HCT116 (cell line): ENCODE measurements around the gene TRPM4. TPM values are rescaled to one million over a fixed set of nuclear protein-coding genes. Genes with fewer than 3 reads are reported as not detected.

ENCODE experiments used
- ATAC-seq: fragments of 200-7000 bp; cut with Tn5 transposase; 2 replicates; pipeline ENCODE4 v1.9.1; 2020; ENCODE audit warnings: mild to moderate bottlenecking, moderate library complexity
- BruUV-seq: library from RNA; stranded (reverse); fragments of 400-500 nt; replicated peaks from 2 replicates; lab custom pipeline; 2021; lab: Mats Ljungman, UMichigan
- CTCF ChIA-PET: fragments of 300-600 bp; sonication (Branson Sonifier 250); formaldehyde crosslinking; loops from one replicate; lab custom pipeline; 2021; ENCODE audit warnings: antibody characterized with exemption; lab: Charles Lee
- POLR2A ChIA-PET: fragments of 300-600, 350-600 bp; sonication (Branson Sonifier 250); formaldehyde crosslinking; loops from one replicate; lab custom pipeline; 2021; ENCODE audit warnings: antibody characterized with exemption; lab: Charles Lee
- RAD21 ChIA-PET, 2 experiments: fragments of 300-600 bp; sonication (Branson Sonifier 250); formaldehyde crosslinking; loops; one replicate each; lab custom pipeline; 2023; ENCODE audit warnings: low total read pairs in 2 of 2; ENCODE audit not compliant: uncharacterized antibody in 2 of 2, unreplicated experiment in 2 of 2, low non-redundant PET in 1 of 2; lab: Charles Lee
- DNase-seq: peaks from one replicate; pipeline ENCODE4 v3.0.0-alpha.2; 2010; ENCODE audit warnings: low read depth, low spot score
- H2AFZ ChIP-seq: fragments of 200-600 bp; shearing (Covaris generic), sonication (generic); 2 replicates; pipeline ENCODE4 v1.6.1; 2017; ENCODE audit warnings: low read depth, mixed run types, mixed read lengths, antibody characterized with exemption, low read length; ENCODE audit not compliant: poor library complexity, severe bottlenecking
- H3K27ac ChIP-seq: 2 replicates; pipeline ENCODE4 v1.5.1; 2012; ENCODE audit warnings: low read depth, low read length
- H3K27me3 ChIP-seq: fragments of 200-600 bp; sonication (generic); 2 replicates; pipeline ENCODE4 v1.6.1; 2016; ENCODE audit warnings: mixed run types, low read length, mixed read lengths; ENCODE audit not compliant: insufficient read depth
- H3K36me3 ChIP-seq, 2 experiments: fragments of 200-500 bp in 1 of 2; fragments of 200-600 bp in 1 of 2; sonication (Bioruptor generic) in 1 of 2; sonication (generic) in 1 of 2; 2 replicates each; pipeline versions ENCODE4 v1.5.1 to v1.6.1; 2014 to 2016; ENCODE audit warnings: low read length in 2 of 2, inconsistent platforms in 1 of 2, mixed read lengths in 1 of 2, mixed run types in 1 of 2; ENCODE audit not compliant: insufficient read depth in 2 of 2, control insufficient read depth in 1 of 2
- H3K4me1 ChIP-seq, 2 experiments: fragments of 200-600 bp in 1 of 2; sonication (generic) in 1 of 2; 2 replicates each; pipeline versions ENCODE4 v1.5.1 to v1.6.1; 2012 to 2017; ENCODE audit warnings: low read length in 2 of 2, inconsistent platforms in 1 of 2, mild to moderate bottlenecking in 1 of 2, mixed read lengths in 1 of 2, mixed run types in 1 of 2, moderate library complexity in 1 of 2; ENCODE audit not compliant: insufficient read depth in 2 of 2, control insufficient read depth in 1 of 2
- H3K4me2 ChIP-seq: fragments of 200-600 bp; sonication (generic); 2 replicates; pipeline ENCODE4 v1.6.1; 2017; ENCODE audit warnings: mixed run types, low read length, mixed read lengths
- H3K4me3 ChIP-seq, 2 experiments: fragments of 200-600 bp in 1 of 2; sonication (generic) in 1 of 2; replicated peaks in 1 of 2; 2 replicates each; pipeline ENCODE4 v1.5.1; 2011 to 2016; ENCODE audit warnings: low read length in 2 of 2, control low read depth in 1 of 2, low read depth in 1 of 2, mild to moderate bottlenecking in 1 of 2, mixed read lengths in 1 of 2, mixed run types in 1 of 2
- H3K79me2 ChIP-seq: fragments of 200-600 bp; sonication (generic); 2 replicates; pipeline ENCODE4 v1.6.1; 2017; ENCODE audit warnings: mild to moderate bottlenecking, mixed run types, low read length, moderate library complexity, mixed read lengths; ENCODE audit not compliant: insufficient read depth
- H3K9ac ChIP-seq: fragments of 200-600 bp; sonication (generic); 2 replicates; pipeline ENCODE4 v1.6.1; 2016; ENCODE audit warnings: low read length, mixed read lengths
- H3K9me2 ChIP-seq: fragments of 200-600 bp; sonication (generic), shearing (Covaris generic); 2 replicates; pipeline ENCODE4 v1.6.1; 2017; ENCODE audit warnings: mixed run types, mild to moderate bottlenecking, moderate library complexity; ENCODE audit not compliant: insufficient read depth
- H3K9me3 ChIP-seq, 2 experiments: fragments of 200-500 bp in 1 of 2; fragments of 200-600 bp in 1 of 2; sonication (Bioruptor generic) in 1 of 2; sonication (generic) in 1 of 2; 2 replicates each; pipeline ENCODE4 v1.6.1; 2014 to 2017; ENCODE audit warnings: low read length in 2 of 2, mixed read lengths in 2 of 2, inconsistent platforms in 1 of 2, low read depth in 1 of 2, mild to moderate bottlenecking in 1 of 2, mixed run types in 1 of 2, moderate library complexity in 1 of 2; ENCODE audit not compliant: control insufficient read depth in 1 of 2, insufficient read depth in 1 of 2
- H4K20me1 ChIP-seq: fragments of 200-600 bp; sonication (generic), shearing (Covaris generic); 2 replicates; pipeline ENCODE4 v1.6.1; 2017; ENCODE audit warnings: mixed run types, mild to moderate bottlenecking, moderate library complexity; ENCODE audit not compliant: insufficient read depth
- ATF3 ChIP-seq: IDR thresholded peaks from 2 replicates; pipeline ENCODE4 v1.6.1; 2012
- ELF1 ChIP-seq: IDR thresholded peaks from 2 replicates; pipeline ENCODE4 v1.6.1; 2012; ENCODE audit warnings: low read depth, borderline replicate concordance
- FOSL1 ChIP-seq: IDR thresholded peaks from 2 replicates; pipeline ENCODE4 v1.6.1; 2012; ENCODE audit warnings: low read depth
- JUND ChIP-seq: IDR thresholded peaks from 2 replicates; pipeline ENCODE4 v1.6.1; 2012
- POLR2A ChIP-seq: IDR thresholded peaks from 2 replicates; pipeline ENCODE4 v1.7.0; 2011; ENCODE audit warnings: borderline replicate concordance; ENCODE audit not compliant: insufficient read depth, insufficient read length; ENCODE audit errors: extremely low read depth
- POLR2AphosphoS5 ChIP-seq: IDR thresholded peaks from 2 replicates; pipeline ENCODE4 v1.6.1; 2011; ENCODE audit warnings: mild to moderate bottlenecking, low read depth, low read length, moderate library complexity
- SIN3A ChIP-seq: IDR thresholded peaks from 2 replicates; pipeline ENCODE4 v1.6.1; 2012; ENCODE audit warnings: low read depth
- SRF ChIP-seq: IDR thresholded peaks from 2 replicates; pipeline ENCODE4 v1.6.1; 2012; ENCODE audit warnings: low read depth
- ZBTB33 ChIP-seq: IDR thresholded peaks from 2 replicates; pipeline ENCODE4 v1.6.1; 2011; ENCODE audit warnings: mild to moderate bottlenecking, low read length, moderate library complexity; ENCODE audit not compliant: insufficient replicate concordance; ENCODE audit errors: extremely low read depth
- ZNF274 ChIP-seq: fragments of 200-500 bp; sonication (Bioruptor generic); IDR thresholded peaks from 2 replicates; pipeline ENCODE4 v1.6.1; 2014; ENCODE audit warnings: mild to moderate bottlenecking, low read depth, low read length, inconsistent platforms
- intact Hi-C: fragments of 100-400 bp; cut with micrococcal nuclease; formaldehyde crosslinking; loops from 2 replicates; pipeline ENCODE4 v1.10.0; 2022
- total RNA-seq: library from RNA; stranded (reverse); gene quantifications from one replicate; pipeline ENCODE4 v1.2.1, GENCODE V29; 2021; ENCODE audit not compliant: unreplicated experiment

TRPM4 gene
- total RNA-seq, 1 experiment from 2014 or later = 44.2 TPM

GRCh38 chr19:49243726-49244125 is 86.1 kb downstream of the TRPM4 start (continued):
- TF ChIP-seq ZBTB33 (no peak), ZNF274 (no peak), ATF3 (no peak), POLR2A (no peak), SIN3A (no peak)

- ChIA-PET CTCF (no interaction called here), POLR2A (no interaction called here), RAD21 (no interaction called here)
- no peaks in the 10 kb centered on the region for H3K27me3 ChIP-seq
- H3K79me2 ChIP-seq = no peaks in the 10 kb centered on the region
- no peaks in the 10 kb centered on the region for H3K4me1 ChIP-seq
- H3K4me3 ChIP-seq = no peak overlapping the region
- no peak for DNase-seq
- ATAC-seq = no peak
- H3K9ac ChIP-seq = no peak overlapping the region
- H3K4me2 ChIP-seq = no peak overlapping the region
- BruUV-seq = no TSS peak
- H3K36me3 ChIP-seq = no peaks in the 10 kb centered on the region
- H3K9me2 ChIP-seq = no peaks in the 10 kb centered on the region
- TF ChIP-seq ZNF274 (no peak), POLR2AphosphoS5 (no peak), ELF1 (no peak), JUND (no peak), SRF (no peak), SIN3A (no peak), FOSL1 (no peak)
- no peaks in the 10 kb centered on the region for H4K20me1 ChIP-seq
- no peak overlapping the region for H2AFZ ChIP-seq
- no peak overlapping the region for H3K27ac ChIP-seq
- no peaks in the 10 kb centered on the region for H3K9me3 ChIP-seq
- intact Hi-C loops = no loop called here
Measured at GRCh38 chr19:49244256-49244655, 86.7 kb downstream of the TRPM4 start.
